Mucosa of descending colon (tissue), 3 donors: ENCODE results near the gene BSDC1. TPM values are rescaled to one million over a fixed set of nuclear protein-coding genes. Genes with fewer than 3 reads are reported as not detected.
"Not testable (repeated sequence)": the region's sequence is repeated elsewhere in the genome, so short reads cannot be mapped to it uniquely, and the experiment has no call there.

Source experiments
- ATAC-seq: fragments of 200-7000 bp; cut with Tn5 transposase; one replicate; pipeline ENCODE4 v1.9.1; 2020; ENCODE audit warnings: mild to moderate bottlenecking, moderate library complexity
- DNase-seq, 3 donors: peaks; one replicate each; pipeline ENCODE4 v3.0.0-alpha.2; 2020
- H3K36me3 ChIP-seq: fragments of 200-600 bp; one replicate; pipeline ENCODE4 v1.8.0; 2021; ENCODE audit warnings: low read depth, mild to moderate bottlenecking
- H3K4me1 ChIP-seq: fragments of 200-600 bp; one replicate; pipeline ENCODE4 v1.8.0; 2021; ENCODE audit warnings: low read depth, mild to moderate bottlenecking
- H3K4me3 ChIP-seq: fragments of 200-600 bp; one replicate; pipeline ENCODE4 v1.8.0; 2021; ENCODE audit warnings: mild to moderate bottlenecking
- H3K9me3 ChIP-seq: fragments of 200-600 bp; one replicate; pipeline ENCODE4 v1.8.0; 2021; ENCODE audit warnings: mild to moderate bottlenecking
- intact Hi-C, 2 donors: fragments of 100-400 bp; cut with DNase I in 1 of 2; cut with micrococcal nuclease in 1 of 2; formaldehyde crosslinking; loops; one replicate each; pipeline versions ENCODE4 v1.11.0 to v1.11.1; 2022; cut with DNase I, micrococcal nuclease
- total RNA-seq, 3 donors: library from RNA; stranded (reverse); fragmentation: NEBNext Ultra II Directional in 2 of 3; extraction: Animal tissue kit (Norgen Biotek cat#: 25700) in 2 of 3; gene quantifications; one replicate each; pipeline versions ENCODE4 v1.2.1 to v1.2.4, GENCODE V29; 2021 to 2023
- TF ChIP-seq, protein P1 (sequence below): fragments of 200-600 bp; IDR thresholded peaks from one replicate; pipeline ENCODE4 v1.8.0; 2022; ENCODE audit warnings: antibody characterized with exemption, mild to moderate bottlenecking
- donor health status: DM: no; HTN: no; CAD: no; lungs with moderate emphysema.
- donor health status: DM: no; HTN: no; CAD: no.
- donor health status: DM: no; HTN: yes; CAD: no.

BSDC1 gene
- total RNA-seq, 3 donors from 2014 or later: 72.1 to 89.9 (median 73.1) TPM

- Histone ChIP-seq H3K36me3 (no peaks in the 10 kb centered on the region), H3K9me3 (no peaks in the 10 kb centered on the region), H3K4me3 (no peak overlapping the region), H3K4me1 (peaks cover 17% of the 10 kb centered on the region)
- TF ChIP-seq, protein P1, sequence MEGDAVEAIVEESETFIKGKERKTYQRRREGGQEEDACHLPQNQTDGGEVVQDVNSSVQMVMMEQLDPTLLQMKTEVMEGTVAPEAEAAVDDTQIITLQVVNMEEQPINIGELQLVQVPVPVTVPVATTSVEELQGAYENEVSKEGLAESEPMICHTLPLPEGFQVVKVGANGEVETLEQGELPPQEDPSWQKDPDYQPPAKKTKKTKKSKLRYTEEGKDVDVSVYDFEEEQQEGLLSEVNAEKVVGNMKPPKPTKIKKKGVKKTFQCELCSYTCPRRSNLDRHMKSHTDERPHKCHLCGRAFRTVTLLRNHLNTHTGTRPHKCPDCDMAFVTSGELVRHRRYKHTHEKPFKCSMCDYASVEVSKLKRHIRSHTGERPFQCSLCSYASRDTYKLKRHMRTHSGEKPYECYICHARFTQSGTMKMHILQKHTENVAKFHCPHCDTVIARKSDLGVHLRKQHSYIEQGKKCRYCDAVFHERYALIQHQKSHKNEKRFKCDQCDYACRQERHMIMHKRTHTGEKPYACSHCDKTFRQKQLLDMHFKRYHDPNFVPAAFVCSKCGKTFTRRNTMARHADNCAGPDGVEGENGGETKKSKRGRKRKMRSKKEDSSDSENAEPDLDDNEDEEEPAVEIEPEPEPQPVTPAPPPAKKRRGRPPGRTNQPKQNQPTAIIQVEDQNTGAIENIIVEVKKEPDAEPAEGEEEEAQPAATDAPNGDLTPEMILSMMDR: no peak
- ATAC-seq (no peak), DNase-seq (no peak)
- intact Hi-C loops: no loop called here
Observed at GRCh38 chr1:32358435-32358834, 35.8 kb downstream of the BSDC1 start.

- Histone ChIP-seq H3K9me3 (no peaks in the 10 kb centered on the region), H3K36me3 (no peaks in the 10 kb centered on the region), H3K4me1 (peaks cover 18% of the 10 kb centered on the region), H3K4me3 (no peak overlapping the region)
- intact Hi-C loops: no loop called here
- TF ChIP-seq, protein P1: no peak
- DNase-seq: peak in 1 of 3 donors; percentile 9
- ATAC-seq: no peak
Observed at GRCh38 chr1:32357614-32358013, 36.6 kb downstream of the BSDC1 start.

DNA sequence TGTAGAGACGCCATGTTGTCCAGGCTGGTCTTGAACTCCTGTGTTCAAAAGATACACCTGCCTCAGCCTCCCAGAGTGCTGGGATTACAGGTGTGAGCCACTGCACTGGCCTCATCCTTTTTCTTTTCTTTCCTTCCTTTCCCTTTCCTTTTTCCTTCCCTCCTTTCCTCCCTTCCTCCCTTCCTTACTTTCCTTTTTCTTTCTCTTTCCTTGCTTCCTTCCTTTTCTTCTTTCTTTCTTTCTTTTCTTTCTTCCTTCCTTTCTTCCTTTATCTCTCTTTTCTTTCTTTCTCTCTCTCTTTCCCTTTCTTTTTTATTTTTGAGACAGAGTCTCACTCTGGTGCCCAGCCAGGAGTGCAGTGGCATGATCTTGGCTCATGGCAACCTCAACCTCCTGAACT is 37.8 kb downstream of the BSDC1 start:
- H3K4me1 ChIP-seq: peaks cover 14% of the 10 kb centered on the region
- ATAC-seq (no peak), DNase-seq (no peak)
- intact Hi-C loops: no loop called here
- H3K36me3 ChIP-seq: no peaks in the 10 kb centered on the region
- TF ChIP-seq, protein P1: no peak
- H3K9me3 ChIP-seq: no peaks in the 10 kb centered on the region
- no peak overlapping the region for H3K4me3 ChIP-seq

DNA sequence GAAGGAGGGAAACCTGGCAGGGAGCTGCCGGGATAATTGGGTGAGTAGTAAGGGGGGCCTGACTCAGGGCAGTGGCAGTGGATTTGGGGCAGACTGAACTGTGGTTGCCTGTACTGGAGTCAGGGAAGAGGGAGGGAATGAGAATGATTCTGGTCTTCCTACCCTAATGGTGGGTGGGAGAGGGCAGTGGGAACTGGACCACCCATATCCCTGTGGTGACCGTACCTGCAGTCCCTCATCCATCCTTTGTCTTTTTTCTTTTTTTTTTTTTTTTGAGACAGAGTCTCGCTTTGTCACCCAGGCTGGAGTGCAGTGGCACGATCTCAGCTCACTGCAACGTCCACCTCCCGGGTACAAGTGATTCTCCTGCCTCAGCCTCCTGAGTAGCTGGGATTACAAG is 38.5 kb downstream of the BSDC1 start:
- H3K4me1 ChIP-seq, H3K36me3 ChIP-seq, H3K9me3 ChIP-seq, intact Hi-C loops, H3K4me3 ChIP-seq, ATAC-seq: not testable (repeated sequence)
- DNase-seq: peak in 1 of 3 donors; percentile 3

DNA sequence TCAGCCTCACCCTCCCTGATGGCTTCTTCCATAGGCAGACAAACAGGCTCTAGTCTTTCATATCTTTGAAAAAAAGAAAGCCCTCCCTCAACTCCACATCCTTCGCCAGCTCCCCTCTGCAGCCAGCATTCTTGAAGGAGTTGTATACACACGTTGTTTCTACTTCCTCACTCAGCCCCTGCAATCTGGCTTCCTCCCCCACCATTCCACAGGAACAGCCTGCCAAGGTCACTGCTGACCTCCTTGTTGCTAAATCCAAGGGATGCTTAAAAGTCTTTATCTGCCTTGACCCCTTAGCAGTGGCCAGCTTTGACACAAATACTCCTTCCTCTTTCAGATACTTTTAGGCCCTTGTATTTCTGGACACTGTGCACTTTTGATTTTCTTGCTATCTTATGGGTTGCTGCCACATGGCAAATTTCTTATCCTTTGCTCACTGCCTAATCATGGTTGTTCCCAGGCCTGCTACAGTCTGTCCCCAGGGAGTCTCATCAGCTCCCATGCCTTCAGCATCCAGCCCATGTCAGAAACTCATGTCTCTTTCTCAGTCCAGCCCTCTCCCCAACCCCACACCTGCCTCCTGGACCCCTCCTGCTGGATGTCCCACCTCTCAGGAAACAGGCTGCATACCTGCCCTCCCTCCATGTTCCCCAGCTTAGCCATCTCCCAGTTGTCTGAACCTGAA is 40.2 kb downstream of the BSDC1 start:
- DNase-seq: peak in 1 of 3 donors; percentile 35
- intact Hi-C loops: no loop called here
- Histone ChIP-seq H3K36me3 (no peaks in the 10 kb centered on the region), H3K9me3 (no peaks in the 10 kb centered on the region), H3K4me3 (no peak overlapping the region), H3K4me1 (peaks cover 9% of the 10 kb centered on the region)
- TF ChIP-seq, protein P1: no peak
- no peak for ATAC-seq

GRCh38 chr1:32353431-32353830 is 40.8 kb downstream of the BSDC1 start:
- TF ChIP-seq, protein P1: no peak
- DNase-seq: peak in 1 of 3 donors; percentile 52
- H3K4me3 ChIP-seq: no peak overlapping the region
- H3K4me1 ChIP-seq: peaks cover 9% of the 10 kb centered on the region
- intact Hi-C loops: no loop called here
- no peaks in the 10 kb centered on the region for H3K9me3 ChIP-seq
- no peak for ATAC-seq
- H3K36me3 ChIP-seq: no peaks in the 10 kb centered on the region
